ENCODE data around the gene ATP2C2. TPM values are rescaled to one million over a fixed set of nuclear protein-coding genes. Genes with fewer than 3 reads are reported as not detected.

Gene ATP2C2
- total RNA-seq, 2 experiments from 2014 or later: not detected

DNA sequence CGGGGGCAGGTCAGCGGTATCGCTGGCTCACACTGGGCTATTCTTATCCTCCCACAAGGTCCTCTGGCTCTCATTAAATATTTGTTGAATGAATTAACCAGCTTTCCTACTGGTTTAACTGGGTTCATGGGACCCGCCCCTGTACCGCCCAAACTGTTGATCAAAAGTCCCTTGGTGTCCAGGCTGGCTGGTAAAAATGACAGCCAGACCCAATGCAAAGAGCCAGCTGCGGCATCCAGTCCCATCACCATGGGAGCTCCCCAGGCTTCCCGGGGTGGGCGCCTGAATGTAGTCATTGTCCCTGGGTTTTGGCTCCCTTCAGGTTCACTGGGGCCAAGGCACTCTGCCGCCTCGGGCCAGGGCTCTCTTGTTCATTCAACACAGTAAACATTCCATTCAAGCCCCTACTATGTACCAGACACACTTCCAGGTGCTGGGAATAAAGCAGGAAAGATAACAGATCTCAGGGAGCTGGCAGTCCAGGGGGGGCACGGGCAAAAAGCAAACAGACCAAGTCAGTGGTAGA lies 11.7 kb upstream of the ATP2C2 start:
- TF ChIP-seq CTCF (IDR thresholded peaks at IDR 0.05): no peak
- Histone ChIP-seq H3K36me3 (ENCODE audit: insufficient read depth, low read length) (no peaks in the 10 kb centered on the region), H3K27ac (ENCODE audit: low read depth in 1 of 2, low read length in 2 of 2) (no peak overlapping the region), H3K4me1 (ENCODE audit: insufficient read depth, low read length) (peaks cover 12% of the 10 kb centered on the region), H3K4me3 (ENCODE audit: low read length) (no peak overlapping the region), H3K27me3 (ENCODE audit: control insufficient read depth in 1 of 2, insufficient read depth in 2 of 2, low read length in 2 of 2) (no peaks in the 10 kb centered on the region), H3K9me3 (ENCODE audit: control insufficient read depth in 1 of 2, insufficient read depth in 1 of 2, low read length in 2 of 2) (no peaks in the 10 kb centered on the region)
- H3K4me1 Mint-ChIP-seq (ENCODE audit: low read depth): peaks cover 20% of the 10 kb centered on the region
- H3K27ac Mint-ChIP-seq: no peak overlapping the region
- no peak overlapping the region for H3K4me3 Mint-ChIP-seq
- intact Hi-C loops (cut with DNase I, micrococcal nuclease): no loop called here
- ChIA-PET CTCF (interaction anchor here (0.6 kb wide), 1 partner anchor 87 kb away, joined by 4 read pairs; no protein-coding TSS in a partner anchor), POLR2A (no interaction called here)
- H3K9me3 Mint-ChIP-seq: no peaks in the 10 kb centered on the region
- no peaks in the 10 kb centered on the region for H3K36me3 Mint-ChIP-seq (ENCODE audit: low read depth)
- H3K27me3 Mint-ChIP-seq: peaks cover 4% of the 10 kb centered on the region
- ATAC-seq (ENCODE audit: poor library complexity) (no peak), DNase-seq (no peak)

DNA sequence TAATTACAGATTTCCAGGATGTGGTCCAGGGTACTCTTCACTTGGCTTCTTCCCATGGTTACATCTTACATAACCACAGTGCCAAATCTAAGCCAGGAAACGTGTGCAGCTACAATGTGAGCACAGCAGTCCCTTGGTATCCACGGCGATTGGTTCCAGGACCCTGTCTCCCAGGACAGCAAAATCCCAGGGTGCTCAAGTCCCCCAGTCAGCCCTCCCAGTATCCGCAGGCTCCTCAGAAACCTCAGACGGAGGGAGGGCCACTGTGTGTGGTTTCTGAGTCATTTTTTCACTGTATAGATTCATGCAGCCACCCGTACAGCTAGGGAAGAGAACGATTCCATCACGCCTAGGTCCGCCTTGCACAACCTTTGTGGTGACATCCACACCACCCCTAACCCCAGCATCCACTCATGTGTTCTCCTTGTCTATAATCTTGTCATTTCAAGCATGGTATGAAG lies 11.1 kb upstream of the ATP2C2 start:
- TF ChIP-seq CTCF (IDR thresholded peaks at IDR 0.05): no peak
- POLR2A ChIA-PET: no interaction called here
- Histone ChIP-seq H3K27ac (ENCODE audit: low read depth in 1 of 2, low read length in 2 of 2) (no peak overlapping the region), H3K27me3 (ENCODE audit: control insufficient read depth in 1 of 2, insufficient read depth in 2 of 2, low read length in 2 of 2) (no peaks in the 10 kb centered on the region), H3K36me3 (ENCODE audit: insufficient read depth, low read length) (no peaks in the 10 kb centered on the region), H3K4me1 (ENCODE audit: insufficient read depth, low read length) (peaks cover 12% of the 10 kb centered on the region), H3K9me3 (ENCODE audit: control insufficient read depth in 1 of 2, insufficient read depth in 1 of 2, low read length in 2 of 2) (no peaks in the 10 kb centered on the region), H3K4me3 (ENCODE audit: low read length) (no peak overlapping the region)
- intact Hi-C loops (cut with DNase I, micrococcal nuclease): no loop called here
- peaks cover 5% of the 10 kb centered on the region for H3K27me3 Mint-ChIP-seq
- CTCF ChIA-PET: interaction anchor here (0.6 kb wide), 1 partner anchor 86 kb away, joined by 4 read pairs; no protein-coding TSS in a partner anchor
- peak; percentile 21 for ATAC-seq (ENCODE audit: poor library complexity)
- DNase-seq: peak in 2 of 14 experiments; percentile 43 to 52
- H3K27ac Mint-ChIP-seq: no peak overlapping the region
- no peak overlapping the region for H3K4me3 Mint-ChIP-seq
- H3K4me1 Mint-ChIP-seq (ENCODE audit: low read depth): peaks cover 20% of the 10 kb centered on the region
- H3K9me3 Mint-ChIP-seq: no peaks in the 10 kb centered on the region
- no peaks in the 10 kb centered on the region for H3K36me3 Mint-ChIP-seq (ENCODE audit: low read depth)

DNA sequence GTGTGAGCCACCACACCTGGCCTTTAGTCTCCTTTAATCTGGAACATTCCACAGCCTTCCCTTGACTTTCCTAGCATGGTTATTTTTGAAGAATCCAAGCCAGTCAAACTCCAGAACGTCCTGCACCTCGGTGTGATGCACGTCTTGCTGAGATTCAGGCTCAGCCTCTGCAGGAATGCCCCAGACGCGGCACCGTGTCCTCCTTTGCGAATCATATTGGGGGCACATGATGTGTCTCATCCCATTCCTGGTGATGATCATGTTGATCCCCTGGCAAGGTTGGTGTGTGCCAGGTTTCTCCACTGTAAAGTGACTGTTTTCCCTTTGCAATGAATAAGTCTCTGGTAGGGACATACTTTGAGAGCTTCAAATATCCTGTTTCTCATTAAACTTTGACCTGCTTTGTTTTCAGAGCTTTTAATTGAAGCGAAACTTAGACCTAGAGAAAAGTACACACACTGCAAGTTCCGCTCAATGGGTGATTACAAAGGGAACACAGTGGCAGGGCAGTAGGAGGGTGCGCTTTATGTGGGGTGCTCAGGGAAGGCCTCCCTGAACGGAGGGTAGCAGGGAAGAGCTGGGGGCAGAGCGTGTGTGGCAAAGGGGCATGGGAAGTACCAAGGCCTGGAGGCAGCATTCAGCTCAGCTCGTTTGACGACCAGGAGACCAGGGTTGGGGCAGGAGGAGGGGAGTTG lies 9.6 kb upstream of the ATP2C2 start:
- TF ChIP-seq CTCF (IDR thresholded peaks at IDR 0.05): no peak
- H3K4me3 Mint-ChIP-seq: no peak overlapping the region
- intact Hi-C loops (cut with DNase I, micrococcal nuclease): no loop called here
- Histone ChIP-seq H3K9me3 (ENCODE audit: control insufficient read depth in 1 of 2, insufficient read depth in 1 of 2, low read length in 2 of 2) (no peaks in the 10 kb centered on the region), H3K36me3 (ENCODE audit: insufficient read depth, low read length) (no peaks in the 10 kb centered on the region), H3K4me3 (ENCODE audit: low read length) (no peak overlapping the region), H3K4me1 (ENCODE audit: insufficient read depth, low read length) (peaks cover 12% of the 10 kb centered on the region), H3K27ac (ENCODE audit: low read depth in 1 of 2, low read length in 2 of 2) (no peak overlapping the region), H3K27me3 (ENCODE audit: control insufficient read depth in 1 of 2, insufficient read depth in 2 of 2, low read length in 2 of 2) (no peaks in the 10 kb centered on the region)
- no peak for DNase-seq
- POLR2A ChIA-PET: no interaction called here
- ATAC-seq (ENCODE audit: poor library complexity): no peak
- H3K27me3 Mint-ChIP-seq: peaks cover 9% of the 10 kb centered on the region
- peaks cover 20% of the 10 kb centered on the region for H3K4me1 Mint-ChIP-seq (ENCODE audit: low read depth)
- H3K36me3 Mint-ChIP-seq (ENCODE audit: low read depth): no peaks in the 10 kb centered on the region
- H3K9me3 Mint-ChIP-seq: no peaks in the 10 kb centered on the region
- CTCF ChIA-PET: no interaction called here
- H3K27ac Mint-ChIP-seq: no peak overlapping the region

Measured in CD4-positive, alpha-beta T cell (primary cell).